GM12891 (cell line): ENCODE data around the gene FBXL13.

Source experiments
- POLR2A ChIP-seq: IDR thresholded peaks from 2 replicates; pipeline ENCODE4 v1.6.1; 2011; ENCODE audit warnings: low read depth, low read length, control low read depth
- POLR2AphosphoS5 ChIP-seq: IDR thresholded peaks from 2 replicates; pipeline ENCODE4 v1.6.1; 2011; ENCODE audit warnings: low read depth, low read length, control low read depth

DNA sequence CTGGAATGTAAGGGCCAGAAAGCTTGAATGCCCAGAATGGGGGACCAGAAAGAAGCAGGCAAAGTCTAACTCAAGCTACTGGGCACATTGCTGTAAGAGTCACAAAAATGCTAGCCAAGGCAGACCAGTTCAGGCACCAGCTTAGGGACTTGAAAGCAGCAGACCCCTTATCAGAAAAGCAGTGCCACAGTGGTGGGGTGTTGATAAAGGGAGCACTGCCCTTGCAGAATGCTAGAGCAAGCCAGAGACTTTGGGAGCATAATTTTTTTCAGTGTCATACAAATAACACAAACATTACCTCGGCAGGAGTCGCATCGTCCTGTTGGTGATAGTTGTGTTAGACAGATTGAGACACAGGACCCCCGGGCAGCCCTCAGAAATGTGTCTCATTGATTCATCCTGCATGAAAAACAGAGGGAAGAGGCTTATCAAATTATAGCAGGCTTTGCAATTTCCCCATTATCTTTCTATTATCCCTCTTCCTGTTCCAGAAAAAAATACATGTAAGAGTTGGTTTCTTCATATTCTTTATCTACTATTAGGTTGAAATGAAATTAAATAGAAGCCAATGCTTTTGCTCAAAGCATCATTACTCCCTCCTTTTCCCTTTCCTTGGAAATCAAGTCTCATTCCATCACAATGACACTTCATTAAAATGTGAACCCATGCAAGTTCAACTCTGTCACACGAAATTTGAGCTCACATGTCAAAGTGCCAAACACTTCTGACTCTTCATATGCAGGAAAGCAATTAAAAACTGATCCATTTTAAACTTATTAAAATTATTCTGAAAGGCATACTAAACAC lies 148.4 kb downstream of the FBXL13 start:
- TF ChIP-seq POLR2AphosphoS5 (no peak), POLR2A (no peak)
